HUES64 (cell line): ENCODE data around the gene OR6K3. TPM values are rescaled to one million over a fixed set of nuclear protein-coding genes. Genes with fewer than 3 reads are reported as not detected.

Experiments used
- H3K27ac ChIP-seq: 2 replicates; pipeline ENCODE4 v1.7.0; 2013; ENCODE audit warnings: low read depth, low read length, inconsistent platforms
- H3K27me3 ChIP-seq: 2 replicates; pipeline ENCODE4 v1.6.1; 2013; ENCODE audit warnings: mild to moderate bottlenecking, low read length; ENCODE audit not compliant: insufficient read depth
- H3K36me3 ChIP-seq: 2 replicates; pipeline ENCODE4 v1.6.1; 2013; ENCODE audit warnings: mild to moderate bottlenecking, low read length; ENCODE audit not compliant: insufficient read depth
- H3K4me1 ChIP-seq: 2 replicates; pipeline ENCODE4 v1.6.1; 2013; ENCODE audit warnings: mild to moderate bottlenecking, low read length, moderate library complexity; ENCODE audit not compliant: insufficient read depth
- H3K4me3 ChIP-seq: 2 replicates; pipeline ENCODE4 v1.5.1; 2013; ENCODE audit warnings: mild to moderate bottlenecking, low read length, moderate library complexity
- H3K9ac ChIP-seq: 2 replicates; pipeline ENCODE4 v1.6.1; 2013; ENCODE audit warnings: mild to moderate bottlenecking, low read depth, low read length
- H3K9me3 ChIP-seq: 2 replicates; pipeline ENCODE4 v1.6.1; 2013; ENCODE audit warnings: low read depth, low read length; ENCODE audit not compliant: insufficient read depth
- WGBS: fragments of 150-250, 120-280 bp; methylation state at CpG from one replicate; pipeline ENCODE4 v1.1.7; 2013; ENCODE audit warnings: missing lambda C conversion rate; 5-methylcytosine and 5-hydroxymethylcytosine counted together
- polyA plus RNA-seq, 2 experiments: library from polyadenylated mRNA; stranded (reverse); fragments of 50-300 nt; gene quantifications; one replicate each; pipeline ENCODE4 v1.2.3, GENCODE V29; 2013

Gene OR6K3
- not detected for polyA plus RNA-seq (2013, experiment 1 of 2)
- not detected for polyA plus RNA-seq (2013, experiment 2 of 2)

DNA sequence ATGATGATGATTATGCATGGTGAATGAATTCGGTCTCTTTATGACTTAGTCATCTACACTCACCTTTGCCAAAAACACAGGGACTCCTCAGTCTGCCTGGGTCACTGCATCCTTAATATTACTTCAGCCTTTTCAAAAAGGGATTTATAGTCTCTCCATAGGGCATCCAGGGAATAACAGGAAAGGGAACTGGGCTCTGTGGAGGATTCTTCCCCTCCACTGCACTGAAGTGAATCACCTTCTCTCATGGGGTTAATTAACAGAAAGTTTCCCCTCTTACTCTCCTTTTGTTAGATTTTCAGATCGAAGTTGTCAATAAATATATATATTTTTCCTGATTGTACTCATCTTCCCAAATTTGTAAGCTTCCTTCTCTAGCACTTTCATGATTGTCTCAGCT lies at the start of gene OR6K3:
Gene OR6K3, minus strand, starts transcription at position 101 of the 400 bp plus-strand sequence. CDS start 2,605 bp downstream, outside the sequence.
- no peaks in the 10 kb centered on the region for H3K36me3 ChIP-seq
- no peak within 1 kb of the TSS for H3K9ac ChIP-seq
- no peaks in the 10 kb centered on the region for H3K27me3 ChIP-seq
- H3K4me1 ChIP-seq, result no peaks in the 10 kb centered on the region
- no peaks in the 10 kb centered on the region for H3K9me3 ChIP-seq
- no peak within 1 kb of the TSS for H3K27ac ChIP-seq
- no peak within 1 kb of the TSS for H3K4me3 ChIP-seq
- WGBS, result 91% methylated on average over 1 of the region's 2 CpGs

DNA sequence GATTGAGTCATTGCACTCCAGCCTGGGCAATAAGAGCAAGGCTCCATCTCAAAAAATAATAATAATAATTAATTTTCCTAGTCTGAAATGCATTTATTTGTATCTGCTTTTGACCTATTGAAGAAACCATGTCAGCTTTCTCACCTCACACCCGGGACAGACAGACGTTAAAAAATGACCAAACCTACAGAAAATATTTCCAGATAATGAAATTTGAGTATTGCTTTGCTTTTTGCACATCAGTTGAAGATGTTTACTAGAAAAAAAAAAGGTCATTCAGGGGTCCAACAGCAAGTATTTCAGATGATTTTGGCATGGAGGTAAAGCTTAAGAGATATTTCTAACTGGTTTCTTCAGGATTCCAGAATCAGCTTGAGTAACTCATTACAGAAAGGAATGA lies 33.9 kb upstream of the OR6K3 start, which contains the start of gene OR6K6:
Gene OR6K6, plus strand, starts transcription at position 301 of the 400 bp plus-strand sequence. CDS start 168 bp downstream, outside the sequence.
- WGBS, result no CpG with 5 or more reads among the region's 2 CpGs

GRCh38 chr1:158752155-158752712 lies 31.7 kb upstream of the OR6K3 start:
- H3K9ac ChIP-seq, result no peak overlapping the region
- 96% methylated on average over 9 of the region's 9 CpGs for WGBS
- no peaks in the 10 kb centered on the region for H3K9me3 ChIP-seq
- H3K27me3 ChIP-seq, result no peaks in the 10 kb centered on the region; the same call in 1 of the 2 replicates
- no peak overlapping the region for H3K4me3 ChIP-seq
- H3K36me3 ChIP-seq, result no peaks in the 10 kb centered on the region
- no peaks in the 10 kb centered on the region for H3K4me1 ChIP-seq
- no peak overlapping the region for H3K27ac ChIP-seq

More for the DNA sequence above, 33.9 kb upstream of the OR6K3 start, which contains the start of gene OR6K6:
- Histone ChIP-seq H3K27me3 (no peaks in the 10 kb centered on the region; the same call in 1 of the 2 replicates), H3K9ac (no peak within 1 kb of the TSS), H3K27ac (no peak within 1 kb of the TSS), H3K9me3 (no peaks in the 10 kb centered on the region), H3K4me3 (no peak within 1 kb of the TSS), H3K4me1 (no peaks in the 10 kb centered on the region), H3K36me3 (no peaks in the 10 kb centered on the region)

DNA sequence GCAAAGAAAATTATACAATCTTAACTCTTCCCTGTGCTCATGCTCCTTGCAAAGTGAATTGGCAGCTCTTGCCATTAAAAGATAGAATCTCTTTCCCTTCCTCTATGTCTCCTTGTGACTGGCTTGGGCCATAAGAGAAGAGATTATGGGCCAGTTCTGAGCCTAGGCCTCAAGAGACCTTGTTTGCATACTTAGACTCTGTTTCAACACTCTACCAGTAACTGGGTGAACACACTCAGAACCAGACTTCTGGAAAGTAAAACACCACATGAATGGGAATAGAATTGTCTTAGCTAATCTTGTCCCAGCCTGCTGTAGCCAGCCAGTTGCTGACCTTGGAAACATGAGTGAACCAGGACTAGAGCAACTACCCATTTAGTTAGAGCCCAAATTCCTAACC lies 15.3 kb upstream of the OR6K3 start:
- Histone ChIP-seq H3K9me3 (no peaks in the 10 kb centered on the region), H3K27me3 (no peaks in the 10 kb centered on the region), H3K36me3 (no peaks in the 10 kb centered on the region), H3K9ac (no peak overlapping the region), H3K4me3 (no peak overlapping the region), H3K4me1 (no peaks in the 10 kb centered on the region), H3K27ac (no peak overlapping the region)

- Histone ChIP-seq H3K4me3 (no peak overlapping the region), H3K9me3 (no peaks in the 10 kb centered on the region), H3K27ac (no peak overlapping the region), H3K27me3 (no peaks in the 10 kb centered on the region), H3K36me3 (no peaks in the 10 kb centered on the region), H3K4me1 (no peaks in the 10 kb centered on the region), H3K9ac (no peak overlapping the region)
- WGBS, result 94% methylated on average over 1 of the region's 2 CpGs
Observed at GRCh38 chr1:158732524-158732923, 12.0 kb upstream of the OR6K3 start.

GRCh38 chr1:158731707-158732106 lies 11.2 kb upstream of the OR6K3 start:
- no peak overlapping the region for H3K4me3 ChIP-seq
- H3K9ac ChIP-seq, result no peak overlapping the region
- no peak overlapping the region for H3K27ac ChIP-seq
- 95% methylated on average over 4 of the region's 4 CpGs for WGBS
- no peaks in the 10 kb centered on the region for H3K9me3 ChIP-seq
- H3K4me1 ChIP-seq, result no peaks in the 10 kb centered on the region
- no peaks in the 10 kb centered on the region for H3K27me3 ChIP-seq
- H3K36me3 ChIP-seq, result no peaks in the 10 kb centered on the region

GRCh38 chr1:158730453-158730852 lies 9.9 kb upstream of the OR6K3 start:
- no peaks in the 10 kb centered on the region for H3K27me3 ChIP-seq
- WGBS, result 80% methylated on average over 1 of the region's 4 CpGs

GRCh38 chr1:158728510-158729225 lies 8.1 kb upstream of the OR6K3 start:
- H3K9ac ChIP-seq, result no peak overlapping the region
- 83% methylated on average over 2 of the region's 3 CpGs for WGBS
- no peaks in the 10 kb centered on the region for H3K36me3 ChIP-seq
- no peak overlapping the region for H3K27ac ChIP-seq
- no peaks in the 10 kb centered on the region for H3K27me3 ChIP-seq
- no peaks in the 10 kb centered on the region for H3K4me1 ChIP-seq
- H3K9me3 ChIP-seq, result no peaks in the 10 kb centered on the region
- H3K4me3 ChIP-seq, result no peak overlapping the region

More at GRCh38 chr1:158730453-158730852, 9.9 kb upstream of the OR6K3 start:
- H3K9ac ChIP-seq, result no peak overlapping the region
- H3K36me3 ChIP-seq, result no peaks in the 10 kb centered on the region
- no peak overlapping the region for H3K27ac ChIP-seq
- no peaks in the 10 kb centered on the region for H3K9me3 ChIP-seq
- no peak overlapping the region for H3K4me3 ChIP-seq
- no peaks in the 10 kb centered on the region for H3K4me1 ChIP-seq

DNA sequence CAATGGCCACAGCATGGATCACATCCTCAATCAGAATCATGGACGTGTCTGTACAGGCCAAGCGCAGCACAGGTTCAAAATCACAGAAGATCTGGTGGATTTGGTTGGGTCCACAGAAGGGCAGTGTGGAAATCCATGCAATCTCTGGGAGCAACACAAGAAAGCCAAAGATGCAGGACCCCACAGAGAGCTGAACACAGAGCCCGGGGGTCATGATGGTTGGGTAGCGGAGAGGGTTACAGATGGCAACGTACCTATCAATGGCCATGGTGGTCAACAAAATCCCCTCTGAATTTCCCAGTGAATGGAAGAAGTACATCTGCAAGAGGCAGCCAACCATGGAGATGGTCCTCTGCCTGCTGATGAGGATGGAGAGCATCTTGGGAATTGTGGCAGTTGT lies 3.9 kb upstream of the OR6K3 start:
- no peaks in the 10 kb centered on the region for H3K27me3 ChIP-seq
- no peak overlapping the region for H3K4me3 ChIP-seq
- no peaks in the 10 kb centered on the region for H3K36me3 ChIP-seq
- no peaks in the 10 kb centered on the region for H3K9me3 ChIP-seq
- no peak overlapping the region for H3K9ac ChIP-seq
- H3K4me1 ChIP-seq, result no peaks in the 10 kb centered on the region
- no peak overlapping the region for H3K27ac ChIP-seq
- WGBS, result 95% methylated on average over 5 of the region's 5 CpGs

- Histone ChIP-seq H3K9me3 (no peaks in the 10 kb centered on the region), H3K4me3 (no peak overlapping the region), H3K27ac (no peak overlapping the region), H3K4me1 (no peaks in the 10 kb centered on the region), H3K36me3 (no peaks in the 10 kb centered on the region), H3K9ac (no peak overlapping the region), H3K27me3 (no peaks in the 10 kb centered on the region)
- WGBS, result 94% methylated on average over 1 of the region's 3 CpGs
Observed at GRCh38 chr1:158719664-158720063, 856 bp downstream of the OR6K3 start.

DNA sequence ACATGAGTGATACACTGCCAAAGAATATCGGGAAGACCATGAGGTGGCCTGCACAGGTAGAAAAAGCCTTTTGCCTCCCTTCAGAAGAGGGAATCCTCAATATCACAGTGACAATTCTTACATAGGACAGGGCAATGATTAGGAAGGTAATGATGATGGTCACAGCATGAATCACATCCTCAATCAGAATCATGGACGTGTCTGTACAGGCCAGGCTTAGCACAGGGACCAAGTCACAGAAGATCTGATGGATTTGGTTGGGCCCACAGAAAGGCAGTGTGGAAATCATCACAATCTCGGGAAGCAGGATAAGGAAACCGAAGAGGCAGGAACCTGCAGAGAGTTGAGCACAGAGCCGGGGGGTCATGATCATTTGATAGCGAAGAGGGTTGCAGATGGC lies 3.2 kb downstream of the OR6K3 start:
- Histone ChIP-seq H3K27ac (no peak overlapping the region), H3K36me3 (no peaks in the 10 kb centered on the region), H3K4me1 (no peaks in the 10 kb centered on the region), H3K9ac (no peak overlapping the region), H3K9me3 (no peaks in the 10 kb centered on the region), H3K4me3 (no peak overlapping the region), H3K27me3 (no peaks in the 10 kb centered on the region)
- WGBS, result 76% methylated on average over 6 of the region's 6 CpGs
